GM18870 (cell line): Measurements from ENCODE around the gene KCNT1.

Experiments used
- ATAC-seq: cut with Tn5 transposase; IDR thresholded peaks from one replicate; pipeline ENCODE4 v1.9.1; 2021; ENCODE audit warnings: moderate library complexity; ENCODE audit not compliant: unreplicated experiment

The KCNT1 gene

GRCh38 chr9:135762921-135763320 is 60.9 kb downstream of the KCNT1 start:
- no peak for ATAC-seq

- no peak for ATAC-seq
Observed at GRCh38 chr9:135763716-135764446, 61.9 kb downstream of the KCNT1 start.

- no peak for ATAC-seq
Observed at GRCh38 chr9:135764731-135765130, 62.7 kb downstream of the KCNT1 start.

GRCh38 chr9:135765416-135765815 is 63.4 kb downstream of the KCNT1 start:
- no peak for ATAC-seq

- ATAC-seq, result no peak
Observed at GRCh38 chr9:135766251-135766650, 64.3 kb downstream of the KCNT1 start.

- ATAC-seq, result no peak
Observed at GRCh38 chr9:135766707-135767106, 64.7 kb downstream of the KCNT1 start.

- no peak for ATAC-seq
Observed at GRCh38 chr9:135768516-135769218, 66.7 kb downstream of the KCNT1 start.

- ATAC-seq, result no peak
Observed at GRCh38 chr9:135769489-135770202, 67.7 kb downstream of the KCNT1 start.

GRCh38 chr9:135770203-135770535 is 68.2 kb downstream of the KCNT1 start:
- ATAC-seq, result no peak

- no peak for ATAC-seq
Observed at GRCh38 chr9:135770771-135771170, 68.8 kb downstream of the KCNT1 start.

- ATAC-seq, result no peak
Observed at GRCh38 chr9:135771401-135772051, 69.5 kb downstream of the KCNT1 start.

GRCh38 chr9:135772056-135772646 is 70.2 kb downstream of the KCNT1 start:
- ATAC-seq, result no peak

GRCh38 chr9:135772702-135773493 is 70.9 kb downstream of the KCNT1 start:
- ATAC-seq, result no peak

- ATAC-seq, result no peak
Observed at GRCh38 chr9:135773530-135774238, 71.7 kb downstream of the KCNT1 start.

GRCh38 chr9:135774239-135774747 is 72.3 kb downstream of the KCNT1 start:
- no peak for ATAC-seq

GRCh38 chr9:135774794-135775525 is 73.0 kb downstream of the KCNT1 start:
- no peak for ATAC-seq

GRCh38 chr9:135775911-135776310 is 73.9 kb downstream of the KCNT1 start:
- no peak for ATAC-seq

- no peak for ATAC-seq
Observed at GRCh38 chr9:135776893-135777622, 75.1 kb downstream of the KCNT1 start.
